Occipital lobe (tissue), 2 donors: Measurements from ENCODE around the gene ANKRD13D. TPM values are rescaled to one million over a fixed set of nuclear protein-coding genes. Genes with fewer than 3 reads are reported as not detected.

ENCODE experiments used
- DNase-seq: peaks from one replicate; lab custom pipeline; 2025; lab: John Stamatoyannopoulos, UW
- total RNA-seq: library from RNA; depleted of rRNA; stranded (reverse); fragments of >200 nt; gene quantifications from one replicate; pipeline ENCODE4 v1.2.3, GENCODE V29; 2014

Gene ANKRD13D
- total RNA-seq, 1 donor from 2014 or later: 49.4 TPM

DNA sequence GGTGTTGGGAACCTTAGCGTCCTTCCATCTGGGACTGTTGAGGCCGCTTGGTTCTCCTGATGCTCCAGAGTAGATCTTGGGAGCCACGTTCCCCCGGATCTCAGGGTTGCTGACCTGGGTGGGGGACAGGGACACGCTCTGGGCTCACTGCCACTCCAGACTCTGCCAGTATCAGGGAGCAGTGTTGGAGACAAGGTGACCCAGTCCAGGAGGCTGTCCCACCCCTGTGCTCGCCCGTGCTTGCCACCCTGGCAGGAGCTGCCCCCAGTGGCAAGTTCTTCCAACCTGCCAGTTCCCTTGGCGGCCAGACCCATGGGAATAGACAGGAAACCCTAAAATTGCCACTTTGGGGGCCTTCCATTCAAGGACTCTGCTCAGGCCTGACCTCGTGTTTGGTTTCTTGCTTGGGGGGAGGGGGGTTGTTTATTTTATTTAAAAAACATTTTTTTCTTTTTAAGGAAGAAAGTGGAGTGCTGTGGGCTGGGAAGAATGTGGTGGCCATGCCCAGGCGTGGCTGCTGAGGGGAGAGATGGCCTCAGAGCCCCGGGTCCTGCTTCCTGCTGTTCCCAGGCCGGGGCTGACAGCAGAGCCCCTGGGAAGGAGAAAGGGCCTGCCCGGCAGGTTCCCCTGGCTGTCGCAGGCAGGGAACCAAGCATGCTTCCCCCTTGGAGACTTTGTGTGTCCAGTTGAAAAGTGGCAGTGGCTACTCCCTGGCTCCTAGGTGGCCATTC, 15.7 kb upstream of the ANKRD13D start:
- no peak for DNase-seq

DNA sequence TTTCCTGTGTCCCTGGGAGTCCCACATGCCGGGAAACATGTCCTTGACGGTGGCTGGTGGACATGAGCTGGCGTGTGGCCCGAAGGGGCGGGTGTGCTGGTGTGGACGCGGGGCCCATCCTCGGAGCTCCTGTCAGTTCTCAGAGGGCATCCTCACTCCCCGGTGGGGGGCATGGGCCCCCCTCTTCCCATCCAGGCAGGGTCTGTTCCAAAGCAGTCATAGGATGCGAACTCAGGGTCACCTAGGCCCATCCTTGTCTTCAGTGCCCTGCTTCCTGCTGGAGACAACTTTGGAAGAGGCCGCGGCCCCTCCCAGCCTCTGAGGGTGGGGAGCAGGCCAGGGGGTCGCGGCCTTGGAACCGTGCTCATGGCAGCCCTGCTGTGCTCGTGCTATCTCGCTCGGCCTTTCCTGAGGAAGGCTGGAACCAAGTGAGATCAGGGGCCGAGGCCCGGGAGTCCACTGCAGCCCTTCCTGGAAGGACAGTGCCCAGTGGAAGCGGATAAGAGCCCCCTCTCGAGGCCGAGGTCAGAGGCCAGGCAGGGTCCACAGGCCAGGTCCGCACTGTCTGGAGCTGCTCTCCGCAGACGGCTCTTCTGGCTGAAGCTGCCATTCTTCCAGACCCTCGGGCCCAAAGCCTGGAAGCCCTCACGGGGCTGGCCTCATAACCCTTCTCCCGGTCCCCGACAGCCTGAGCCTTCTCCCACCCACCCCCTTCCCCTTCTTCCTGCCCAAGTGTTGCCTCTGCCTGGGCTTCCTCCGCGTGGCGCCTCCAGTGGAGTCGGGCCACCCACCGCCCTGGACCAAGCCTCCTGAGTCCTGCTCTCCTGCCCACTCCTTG, 14.1 kb upstream of the ANKRD13D start:
- DNase-seq: no peak

DNA sequence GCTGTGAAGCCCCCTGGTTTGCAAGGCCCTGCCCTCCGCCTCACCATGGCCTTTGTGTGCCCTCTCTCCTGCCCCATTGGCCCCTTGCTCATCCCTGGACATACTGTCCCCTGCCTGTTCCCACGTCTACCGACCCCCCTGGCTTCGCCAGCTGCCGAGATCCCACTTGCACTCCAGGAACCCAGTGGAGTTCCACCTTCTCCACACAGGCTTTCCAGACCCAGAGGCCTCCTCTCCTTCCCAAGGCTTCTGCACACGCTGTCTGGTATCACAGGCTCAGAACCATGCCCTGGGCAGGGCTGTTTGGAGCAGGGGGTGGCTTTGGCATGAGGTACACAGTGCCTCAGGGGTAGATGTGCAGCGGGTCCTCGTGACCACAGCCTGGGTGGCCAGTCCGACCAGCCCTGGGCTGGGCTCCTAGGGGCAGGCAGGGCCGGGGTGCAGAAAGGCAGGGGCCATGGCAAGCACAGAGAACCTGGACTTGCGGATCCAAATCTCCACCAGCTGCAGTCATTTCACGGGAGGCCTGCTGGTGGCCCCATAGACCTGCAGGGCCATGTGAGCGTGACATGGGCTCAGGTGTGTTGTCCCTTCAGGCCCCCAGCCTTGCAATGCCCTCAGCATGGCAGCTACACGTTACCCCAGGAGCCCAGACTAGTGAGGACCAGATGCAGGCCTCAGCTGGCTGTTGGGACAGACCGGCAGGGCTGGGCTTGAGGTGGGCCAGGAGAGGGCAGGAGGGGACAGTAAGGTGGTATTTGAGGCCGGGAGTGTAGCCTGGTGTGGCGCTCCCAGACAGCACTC, 13.3 kb upstream of the ANKRD13D start:
- DNase-seq: no peak

DNA sequence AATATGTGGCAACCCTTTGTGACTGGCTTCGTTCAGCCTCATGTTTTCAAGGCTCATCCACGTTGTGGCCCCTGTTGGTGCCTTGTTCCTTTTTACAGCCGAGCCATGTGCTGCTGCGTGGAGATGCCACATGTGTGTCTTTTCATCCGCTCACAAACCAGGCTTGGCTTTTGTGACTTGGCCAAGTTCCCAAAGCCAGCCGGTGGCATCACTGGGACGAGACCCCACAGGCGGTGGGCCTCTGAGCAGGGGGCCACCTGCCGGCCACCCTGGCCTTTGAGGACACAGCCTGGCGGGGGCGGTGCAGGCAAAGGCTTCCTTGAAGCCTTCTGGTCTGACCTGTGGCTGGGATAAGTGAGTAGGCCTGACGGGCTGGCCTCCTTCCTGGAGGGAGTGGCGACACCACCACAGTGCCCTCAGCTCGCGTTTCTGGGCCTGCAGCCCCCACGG, 12.3 kb upstream of the ANKRD13D start:
- DNase-seq: no peak

DNA sequence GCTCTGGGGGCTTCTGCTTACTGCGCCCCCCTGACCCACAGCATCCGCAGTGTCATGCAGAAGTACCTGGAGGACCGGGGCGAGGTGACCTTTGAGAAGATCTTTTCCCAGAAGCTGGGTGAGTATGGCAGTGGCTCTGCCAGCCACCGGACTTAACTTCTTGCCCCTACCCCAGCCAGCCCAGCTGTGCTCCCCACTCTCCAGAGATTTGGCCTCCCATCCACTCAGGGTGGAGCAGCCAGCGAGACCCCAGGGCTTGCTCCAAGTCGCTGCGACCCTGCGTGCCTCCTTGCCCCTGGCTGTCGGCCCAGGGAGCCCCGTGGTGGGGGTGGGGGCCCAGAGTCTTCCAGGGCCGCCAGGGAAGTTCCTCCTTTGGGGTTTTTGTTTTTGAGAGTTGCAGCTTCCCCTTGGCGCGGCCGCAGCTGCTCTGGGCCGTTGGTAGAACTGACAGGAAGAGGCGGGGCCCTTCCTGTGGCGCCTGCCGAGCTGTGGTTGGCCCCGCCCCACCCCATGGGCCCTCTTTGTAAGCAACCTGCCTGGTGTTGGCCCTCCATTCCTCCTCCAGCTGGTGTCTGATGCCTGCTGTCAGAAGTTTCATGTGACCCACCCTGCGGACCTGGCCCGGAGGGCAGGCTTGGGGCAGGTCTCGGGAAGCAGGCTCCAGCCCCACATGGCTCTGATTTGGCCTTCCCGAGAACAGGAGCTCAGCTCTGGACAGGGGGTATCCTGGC, 11.7 kb upstream of the ANKRD13D start:
- DNase-seq: peak; percentile 38

DNA sequence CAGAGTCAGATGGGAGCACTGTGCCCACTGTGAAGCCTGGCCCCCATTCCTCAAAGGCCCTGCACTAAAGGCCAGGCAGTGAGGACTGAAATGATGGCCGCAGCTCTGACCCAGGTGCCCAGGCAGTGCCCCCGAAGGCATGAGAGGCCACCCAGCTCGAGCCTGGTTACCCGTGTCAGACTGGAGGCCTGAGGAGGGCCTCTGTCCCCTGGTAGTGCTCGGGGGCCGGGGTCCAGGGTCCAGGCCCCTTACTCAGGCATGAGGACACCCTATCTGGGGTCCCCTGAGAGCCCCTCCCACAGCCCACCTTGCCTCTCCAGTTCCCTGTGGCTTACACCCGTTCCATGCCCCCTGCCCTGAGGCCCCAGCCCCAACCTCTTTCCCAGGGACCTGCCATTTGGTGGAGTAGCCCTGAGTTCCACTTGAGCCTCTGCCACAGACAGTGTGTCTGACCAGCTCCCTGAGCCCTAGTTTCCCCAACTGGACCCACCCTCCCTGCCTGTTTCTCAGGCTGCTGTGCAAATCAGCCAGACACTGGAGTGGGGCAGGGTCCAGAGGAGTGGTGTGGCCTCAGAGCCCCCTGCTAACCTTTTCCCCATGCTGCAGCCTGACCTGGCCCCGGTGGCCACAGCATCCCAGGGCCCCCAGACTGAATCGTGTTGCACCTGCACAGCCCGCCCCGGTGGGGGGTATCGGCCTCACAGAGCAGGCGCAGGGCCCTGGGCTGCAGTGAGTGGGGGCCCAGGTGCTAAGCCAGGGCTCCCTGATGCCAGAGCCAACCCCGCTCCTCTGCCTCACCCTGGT, 10.8 kb upstream of the ANKRD13D start:
- no peak for DNase-seq

DNA sequence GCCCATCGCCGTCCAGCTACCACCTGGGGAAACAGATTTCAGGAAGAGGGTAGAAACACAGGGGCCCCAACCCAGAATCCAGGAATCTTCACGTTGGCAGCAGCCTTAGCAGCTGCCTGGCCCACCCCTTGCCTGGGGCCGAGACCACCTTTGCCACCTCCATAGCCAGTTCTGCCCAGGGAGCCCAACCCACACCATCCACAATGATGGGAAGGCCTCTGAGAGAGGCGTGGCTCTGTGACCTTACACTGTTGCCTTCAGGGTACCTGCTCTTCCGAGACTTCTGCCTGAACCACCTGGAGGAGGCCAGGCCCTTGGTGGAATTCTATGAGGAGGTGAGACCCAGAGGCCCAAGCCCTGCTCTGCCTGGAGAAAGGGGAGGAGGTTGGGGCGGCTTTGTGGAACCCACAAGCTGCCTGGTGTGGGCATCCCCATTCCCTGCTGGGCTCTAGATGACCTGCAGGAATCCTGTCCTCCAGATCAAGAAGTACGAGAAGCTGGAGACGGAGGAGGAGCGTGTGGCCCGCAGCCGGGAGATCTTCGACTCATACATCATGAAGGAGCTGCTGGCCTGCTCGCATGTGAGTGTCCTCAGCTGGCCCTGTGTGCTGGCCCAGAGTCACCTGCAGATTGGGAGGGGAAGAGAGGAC, 10.0 kb upstream of the ANKRD13D start:
- DNase-seq: no peak

DNA sequence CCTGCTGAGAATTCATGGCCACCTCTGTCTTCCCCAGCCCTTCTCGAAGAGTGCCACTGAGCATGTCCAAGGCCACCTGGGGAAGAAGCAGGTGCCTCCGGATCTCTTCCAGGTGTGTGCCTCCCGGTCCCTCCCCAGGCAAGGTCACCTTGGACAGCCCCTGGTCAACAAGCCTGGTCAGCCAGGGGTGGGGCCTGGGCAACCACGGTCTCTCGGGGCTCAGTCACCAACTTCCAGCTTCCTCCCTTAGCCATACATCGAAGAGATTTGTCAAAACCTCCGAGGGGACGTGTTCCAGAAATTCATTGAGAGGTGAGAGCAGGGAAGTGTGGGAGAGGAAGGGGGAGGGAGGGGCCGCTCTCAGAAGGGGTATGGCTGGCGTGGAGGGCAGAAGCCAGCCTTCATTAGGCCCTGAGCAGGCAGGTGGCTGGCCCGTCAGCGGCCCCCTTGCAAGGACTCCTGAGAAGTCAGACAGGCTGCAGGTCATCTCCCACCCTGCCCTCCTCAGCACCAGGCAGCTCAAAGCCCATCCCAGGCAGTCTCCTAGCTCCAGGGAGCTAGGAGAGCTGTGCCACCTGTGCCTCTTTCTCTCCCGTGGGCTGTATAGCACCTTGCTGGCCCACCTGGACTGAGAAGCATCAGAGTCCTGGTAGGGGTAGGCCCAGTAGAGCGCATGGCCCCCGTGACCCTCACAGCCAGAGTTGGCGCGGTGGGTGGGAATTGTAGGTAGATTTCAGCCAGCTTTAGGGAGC, 9.3 kb upstream of the ANKRD13D start:
- no peak for DNase-seq

DNA sequence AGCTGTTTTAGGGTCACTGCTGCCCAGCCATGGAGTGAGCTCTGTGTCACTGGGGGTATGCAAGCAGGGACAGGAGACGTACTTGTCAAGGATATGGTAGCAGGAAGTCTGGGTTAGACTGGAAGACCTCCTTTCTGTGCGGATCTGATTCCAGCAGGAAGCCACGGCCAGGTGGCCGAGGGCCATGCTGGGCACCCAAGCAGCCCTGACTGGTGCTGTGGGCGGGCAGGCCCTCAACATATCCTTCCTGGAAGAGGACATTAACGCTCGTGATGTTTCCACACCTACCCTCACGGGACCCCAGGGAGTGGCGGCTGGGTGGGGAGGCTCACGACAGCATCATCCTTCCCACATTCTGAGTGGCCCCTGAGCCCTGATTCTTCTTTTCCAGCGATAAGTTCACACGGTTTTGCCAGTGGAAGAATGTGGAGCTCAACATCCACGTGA, 8.7 kb upstream of the ANKRD13D start:
- no peak for DNase-seq

DNA sequence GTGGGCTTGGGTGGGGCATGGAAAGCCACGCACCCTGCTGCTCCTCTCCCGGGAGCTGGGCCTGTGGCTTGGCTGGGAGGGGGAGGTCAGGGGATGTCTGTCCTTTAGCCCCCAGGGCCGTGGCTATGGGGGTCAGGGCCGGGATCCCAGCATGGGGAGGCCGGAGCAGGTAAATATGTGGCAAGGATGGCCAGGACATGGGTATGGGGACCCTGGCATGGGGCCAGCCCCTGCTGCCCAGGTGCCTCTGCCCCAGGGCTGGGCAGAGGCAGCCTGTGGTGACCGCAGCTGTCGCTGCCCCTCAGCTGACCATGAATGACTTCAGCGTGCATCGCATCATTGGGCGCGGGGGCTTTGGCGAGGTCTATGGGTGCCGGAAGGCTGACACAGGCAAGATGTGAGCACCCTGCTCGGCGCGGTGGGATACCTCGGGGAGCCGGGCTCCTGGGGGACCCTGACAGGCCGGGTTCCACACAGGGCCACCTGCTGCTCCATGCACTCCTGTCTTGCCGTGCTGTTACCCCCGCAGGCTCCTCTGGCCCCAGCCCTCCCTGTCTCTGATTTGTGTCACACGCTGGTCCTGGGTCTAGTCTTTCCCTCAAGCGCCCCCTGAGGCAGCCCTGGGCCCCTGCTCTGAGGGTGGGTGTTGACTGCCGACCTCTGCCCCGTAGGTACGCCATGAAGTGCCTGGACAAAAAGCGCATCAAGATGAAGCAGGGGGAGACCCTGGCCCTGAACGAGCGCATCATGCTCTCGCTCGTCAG, 8.1 kb upstream of the ANKRD13D start:
- DNase-seq: no peak

DNA sequence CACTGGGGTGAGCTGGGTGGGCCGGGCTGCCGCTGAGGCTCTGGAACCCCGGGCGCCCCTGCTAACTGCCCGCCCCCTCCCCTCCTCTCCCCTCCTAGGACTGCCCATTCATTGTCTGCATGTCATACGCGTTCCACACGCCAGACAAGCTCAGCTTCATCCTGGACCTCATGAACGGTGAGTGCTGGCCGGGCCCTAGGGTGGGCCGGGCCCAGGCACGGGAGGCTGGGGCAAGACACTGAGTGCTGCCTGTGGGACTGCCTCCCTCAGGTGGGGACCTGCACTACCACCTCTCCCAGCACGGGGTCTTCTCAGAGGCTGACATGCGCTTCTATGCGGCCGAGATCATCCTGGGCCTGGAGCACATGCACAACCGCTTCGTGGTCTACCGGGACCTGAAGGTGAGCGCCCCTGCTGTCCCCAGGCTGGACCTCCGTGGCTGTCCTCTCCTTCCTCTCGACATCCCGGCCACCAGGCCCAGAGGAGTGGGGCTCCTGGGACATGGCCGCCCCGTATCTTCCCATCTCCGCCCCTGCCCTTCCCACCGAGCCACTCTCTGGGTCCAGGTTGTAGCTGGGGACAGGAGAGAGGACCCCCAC, 7.5 kb upstream of the ANKRD13D start:
- DNase-seq: no peak

DNA sequence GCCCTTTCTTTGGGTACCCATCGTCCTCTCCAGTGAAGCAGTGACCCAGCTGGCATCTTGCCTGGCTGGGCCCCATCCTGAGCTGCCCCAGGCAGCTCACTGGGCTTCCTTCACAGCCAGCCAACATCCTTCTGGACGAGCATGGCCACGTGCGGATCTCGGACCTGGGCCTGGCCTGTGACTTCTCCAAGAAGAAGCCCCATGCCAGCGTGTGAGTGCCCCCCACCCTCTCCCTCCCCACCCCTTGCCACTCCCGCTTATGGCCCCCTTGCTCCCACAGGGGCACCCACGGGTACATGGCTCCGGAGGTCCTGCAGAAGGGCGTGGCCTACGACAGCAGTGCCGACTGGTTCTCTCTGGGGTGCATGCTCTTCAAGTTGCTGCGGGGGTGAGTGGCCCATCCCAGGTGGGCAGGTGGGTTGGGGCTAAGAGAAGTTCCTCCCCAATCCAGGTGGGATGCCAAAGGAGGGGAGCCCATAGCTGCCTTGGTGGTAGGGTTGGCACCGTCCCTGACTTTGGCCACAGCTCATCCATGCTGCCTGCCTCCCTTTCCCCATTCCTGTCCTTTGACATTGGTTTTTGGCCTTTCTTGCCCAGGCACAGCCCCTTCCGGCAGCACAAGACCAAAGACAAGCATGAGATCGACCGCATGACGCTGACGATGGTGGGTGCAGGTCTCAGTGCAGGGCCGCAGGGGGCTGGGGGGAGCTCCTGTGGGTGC, 6.8 kb upstream of the ANKRD13D start:
- DNase-seq: no peak

DNA sequence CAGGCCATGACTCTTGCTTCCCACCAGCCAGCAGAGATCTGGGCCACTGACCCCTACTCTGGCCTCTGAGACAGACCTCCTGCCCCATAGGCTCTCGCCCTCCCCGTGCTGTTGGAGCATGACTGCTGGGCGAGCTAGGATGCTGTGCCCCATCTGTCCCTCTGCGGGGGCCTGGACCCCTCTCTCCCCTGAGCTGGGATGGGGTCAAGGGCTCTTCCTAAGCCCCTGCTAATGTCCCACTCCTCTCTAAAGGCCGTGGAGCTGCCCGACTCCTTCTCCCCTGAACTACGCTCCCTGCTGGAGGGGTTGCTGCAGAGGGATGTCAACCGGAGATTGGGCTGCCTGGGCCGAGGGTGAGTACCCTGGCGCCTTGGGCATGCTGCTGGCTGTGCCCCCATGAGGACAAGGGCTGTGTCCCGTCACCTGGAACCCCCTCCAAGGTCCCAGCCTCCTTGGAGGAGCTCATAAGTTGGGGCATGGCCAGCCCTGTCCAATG, 6.2 kb upstream of the ANKRD13D start:
- no peak for DNase-seq

DNA sequence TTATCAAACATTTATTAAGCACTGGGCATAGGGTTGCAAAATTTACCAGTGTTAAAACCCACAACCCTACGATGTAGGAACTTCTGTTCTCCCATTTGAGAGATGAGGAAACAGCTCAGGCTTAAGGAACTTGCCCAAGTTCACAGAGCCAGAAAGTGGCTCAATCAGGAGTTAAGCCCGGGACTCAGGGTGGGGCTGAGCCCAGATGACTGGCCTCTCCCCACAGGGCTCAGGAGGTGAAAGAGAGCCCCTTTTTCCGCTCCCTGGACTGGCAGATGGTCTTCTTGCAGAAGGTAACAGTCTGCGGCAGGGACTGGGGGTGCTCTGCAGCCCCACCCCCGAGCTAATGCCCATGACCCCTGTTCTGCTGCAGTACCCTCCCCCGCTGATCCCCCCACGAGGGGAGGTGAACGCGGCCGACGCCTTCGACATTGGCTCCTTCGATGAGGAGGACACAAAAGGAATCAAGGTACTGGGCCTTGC, 5.6 kb upstream of the ANKRD13D start:
- no peak for DNase-seq

DNA sequence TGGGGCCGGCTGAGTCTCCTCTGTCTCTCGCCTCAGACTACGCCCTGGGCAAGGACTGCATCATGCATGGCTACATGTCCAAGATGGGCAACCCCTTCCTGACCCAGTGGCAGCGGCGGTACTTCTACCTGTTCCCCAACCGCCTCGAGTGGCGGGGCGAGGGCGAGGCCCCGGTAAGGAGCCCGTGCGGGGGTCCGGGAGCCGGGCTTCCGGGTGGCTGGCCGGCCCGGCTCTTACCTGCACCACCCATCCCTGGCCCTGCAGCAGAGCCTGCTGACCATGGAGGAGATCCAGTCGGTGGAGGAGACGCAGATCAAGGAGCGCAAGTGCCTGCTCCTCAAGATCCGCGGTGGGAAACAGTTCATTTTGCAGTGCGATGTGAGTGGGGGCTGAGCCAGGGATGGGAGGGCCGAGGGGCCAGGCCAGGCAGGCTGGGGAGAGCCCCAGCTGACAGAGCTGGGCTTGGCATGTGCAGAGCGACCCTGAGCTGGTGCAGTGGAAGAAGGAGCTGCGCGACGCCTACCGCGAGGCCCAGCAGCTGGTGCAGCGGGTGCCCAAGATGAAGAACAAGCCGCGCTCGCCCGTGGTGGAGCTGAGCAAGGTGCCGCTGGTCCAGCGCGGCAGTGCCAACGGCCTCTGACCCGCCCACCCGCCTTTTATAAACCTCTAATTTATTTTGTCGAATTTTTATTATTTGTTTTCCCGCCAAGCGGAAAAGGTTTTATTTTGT, 4.1 kb upstream of the ANKRD13D start:
- no peak for DNase-seq
